H9 (cell line): ENCODE data around the gene TAF1C. TPM values are rescaled to one million over a fixed set of nuclear protein-coding genes. Genes with fewer than 3 reads are reported as not detected.

Source experiments
- DNase-seq: peaks from one replicate; pipeline ENCODE4 v3.0.0-alpha.2; 2017
- H2AFZ ChIP-seq: one replicate; pipeline ENCODE4 v1.6.1; 2013; ENCODE audit warnings: mild to moderate bottlenecking, low read length, control low read depth, moderate library complexity
- H2AK5ac ChIP-seq: 2 replicates; pipeline ENCODE4 v1.6.1; 2013; ENCODE audit warnings: low read length, control low read depth, mixed read lengths; ENCODE audit not compliant: insufficient read length
- H2BK120ac ChIP-seq: one replicate; pipeline ENCODE4 v1.6.1; 2013; ENCODE audit warnings: low read depth, mild to moderate bottlenecking, low read length, control low read depth, inconsistent platforms; ENCODE audit not compliant: poor library complexity, severe bottlenecking
- H2BK12ac ChIP-seq: 2 replicates; pipeline ENCODE4 v1.6.1; 2013; ENCODE audit warnings: low read length, control low read depth, mixed read lengths, low read depth; ENCODE audit not compliant: insufficient read length
- H2BK15ac ChIP-seq: 2 replicates; pipeline ENCODE4 v1.6.1; 2013; ENCODE audit warnings: low read depth, low read length, control low read depth
- H2BK20ac ChIP-seq: one replicate; pipeline ENCODE4 v1.6.1; 2013; ENCODE audit warnings: low read depth, mild to moderate bottlenecking, low read length, control low read depth, inconsistent platforms; ENCODE audit not compliant: poor library complexity, severe bottlenecking
- H2BK5ac ChIP-seq: 2 replicates; pipeline ENCODE4 v1.6.1; 2013; ENCODE audit warnings: low read length, control low read depth, mixed read lengths; ENCODE audit not compliant: insufficient read length
- H3K14ac ChIP-seq: 2 replicates; pipeline ENCODE4 v1.6.1; 2013; ENCODE audit warnings: low read length, control low read depth; ENCODE audit not compliant: insufficient read depth
- H3K18ac ChIP-seq: 2 replicates; pipeline ENCODE4 v1.6.1; 2013; ENCODE audit warnings: low read depth, mild to moderate bottlenecking, mixed read lengths, low read length, control low read depth; ENCODE audit not compliant: insufficient read length
- H3K23ac ChIP-seq: 2 replicates; pipeline ENCODE4 v1.6.1; 2013; ENCODE audit warnings: low read length, control low read depth, mixed read lengths, low read depth; ENCODE audit not compliant: insufficient read length
- H3K23me2 ChIP-seq: 2 replicates; pipeline ENCODE4 v1.6.1; 2013; ENCODE audit warnings: low read depth, mild to moderate bottlenecking, mixed read lengths, low read length, control low read depth; ENCODE audit not compliant: insufficient read length, poor library complexity, severe bottlenecking
- H3K27ac ChIP-seq: 2 replicates; pipeline ENCODE4 v1.5.1; 2013; ENCODE audit warnings: low read length, control low read depth, mixed read lengths, low read depth; ENCODE audit not compliant: insufficient read length
- H3K27me3 ChIP-seq: 2 replicates; pipeline ENCODE4 v1.6.1; 2013; ENCODE audit warnings: low read length, control low read depth, inconsistent platforms; ENCODE audit not compliant: insufficient read depth
- H3K4ac ChIP-seq: 2 replicates; pipeline ENCODE4 v1.6.1; 2013; ENCODE audit warnings: low read depth, mild to moderate bottlenecking, control low read depth, inconsistent platforms, low read length, moderate library complexity
- H3K4me1 ChIP-seq: 2 replicates; pipeline ENCODE4 v1.6.1; 2013; ENCODE audit warnings: low read length, control low read depth, inconsistent platforms; ENCODE audit not compliant: insufficient read depth
- H3K4me2 ChIP-seq: 2 replicates; pipeline ENCODE4 v1.6.1; 2013; ENCODE audit warnings: low read length, control low read depth, mixed read lengths; ENCODE audit not compliant: insufficient read length, insufficient read depth
- H3K56ac ChIP-seq: 2 replicates; pipeline ENCODE4 v1.6.1; 2013; ENCODE audit warnings: low read depth, mild to moderate bottlenecking, mixed read lengths, low read length, control low read depth; ENCODE audit not compliant: insufficient read length
- H3K79me1 ChIP-seq: 2 replicates; pipeline ENCODE4 v1.6.1; 2013; ENCODE audit warnings: low read depth, mild to moderate bottlenecking, moderate library complexity, low read length, control low read depth, inconsistent platforms; ENCODE audit not compliant: insufficient read depth, poor library complexity, severe bottlenecking
- H3K79me2 ChIP-seq: 2 replicates; pipeline ENCODE4 v1.6.1; 2013; ENCODE audit warnings: low read length, control low read depth, inconsistent platforms; ENCODE audit not compliant: insufficient read depth
- H3K9ac ChIP-seq: 2 replicates; pipeline ENCODE4 v1.6.1; 2013; ENCODE audit warnings: low read length, control low read depth, mixed read lengths; ENCODE audit not compliant: insufficient read length; ENCODE audit errors: extremely low read depth
- H3K9me3 ChIP-seq: one replicate; pipeline ENCODE4 v1.6.1; 2013; ENCODE audit warnings: low read depth, low read length, inconsistent platforms; ENCODE audit not compliant: control insufficient read depth
- H3T11ph ChIP-seq: one replicate; pipeline ENCODE4 v1.6.1; 2013; ENCODE audit warnings: mild to moderate bottlenecking, low read length, control low read depth, inconsistent platforms
- H4K20me1 ChIP-seq: one replicate; pipeline ENCODE4 v1.6.1; 2013; ENCODE audit not compliant: control insufficient read depth, insufficient read length, insufficient read depth
- H4K5ac ChIP-seq: 2 replicates; pipeline ENCODE4 v1.6.1; 2013; ENCODE audit warnings: low read depth, mild to moderate bottlenecking, mixed read lengths, low read length, control low read depth; ENCODE audit not compliant: insufficient read length
- H4K8ac ChIP-seq: replicated peaks from 2 replicates; pipeline ENCODE4 v1.6.1; 2013; ENCODE audit warnings: low read length, control low read depth, mixed read lengths, low read depth; ENCODE audit not compliant: insufficient read length
- H4K91ac ChIP-seq: 2 replicates; pipeline ENCODE4 v1.6.1; 2013; ENCODE audit warnings: low read depth, mild to moderate bottlenecking, moderate library complexity, mixed read lengths, low read length, control low read depth; ENCODE audit not compliant: insufficient read length
- H3K27ac Mint-ChIP-seq, 3 experiments: 2 replicates in 2 of 3; 3 replicates in 1 of 3; pipeline ENCODE4 v1.8.0; 2020 to 2021; ENCODE audit warnings: mixed read lengths in 3 of 3, mild to moderate bottlenecking in 1 of 3, moderate library complexity in 1 of 3
- H3K27me3 Mint-ChIP-seq: 2 replicates; pipeline ENCODE4 v1.8.0; 2021; ENCODE audit warnings: low read depth, mild to moderate bottlenecking, moderate library complexity, mixed read lengths
- H3K36me3 Mint-ChIP-seq, 3 experiments: 2 replicates in 2 of 3; 3 replicates in 1 of 3; pipeline ENCODE4 v1.8.0; 2020 to 2021; ENCODE audit warnings: low read depth in 3 of 3, mixed read lengths in 3 of 3; ENCODE audit not compliant: insufficient read depth in 1 of 3
- H3K4me1 Mint-ChIP-seq, 2 experiments: 2 replicates each; pipeline ENCODE4 v1.8.0; 2020; ENCODE audit warnings: mixed read lengths in 2 of 2
- H3K4me3 Mint-ChIP-seq, 2 experiments: 2 replicates in 1 of 2; 3 replicates in 1 of 2; pipeline ENCODE4 v1.8.0; 2020 to 2021; ENCODE audit warnings: mild to moderate bottlenecking in 2 of 2, mixed read lengths in 2 of 2, moderate library complexity in 1 of 2
- H3K9me3 Mint-ChIP-seq, 2 experiments: 2 replicates in 1 of 2; 3 replicates in 1 of 2; pipeline ENCODE4 v1.8.0; 2020; ENCODE audit warnings: mild to moderate bottlenecking in 2 of 2, mixed read lengths in 2 of 2, moderate library complexity in 1 of 2
- CTCF ChIP-seq: fragments of 200-600 bp; sonication (generic); conservative IDR thresholded peaks from 3 replicates; pipeline ENCODE4 v1.8.0; 2021; ENCODE audit warnings: antibody characterized with exemption, mild to moderate bottlenecking
- WGBS: extraction: QIAGEN DNeasy Blood & Tissue Kit; methylation state at CpG from one replicate; pipeline ENCODE4 v1.1.7; 2013; ENCODE audit warnings: missing lambda C conversion rate, low lambda C conversion rate, mixed read lengths; ENCODE audit not compliant: insufficient read length; ENCODE audit errors: extremely low coverage; 5-methylcytosine and 5-hydroxymethylcytosine counted together
- total RNA-seq: library from RNA; stranded (reverse); gene quantifications from 2 replicates; pipeline ENCODE4 v1.2.1, GENCODE V29; 2021

TAF1C gene
- total RNA-seq, 1 experiment from 2014 or later = 78.6 TPM

- no peak overlapping the region for H4K8ac ChIP-seq
- H2BK120ac ChIP-seq = no peak overlapping the region
- no peak overlapping the region for H3K23ac ChIP-seq
- peak; percentile 60; the same call in 2 of the 3 replicates for TF ChIP-seq CTCF
- H3K4ac ChIP-seq = no peak overlapping the region
- H2BK5ac ChIP-seq = no peak overlapping the region
- no peaks in the 10 kb centered on the region for H3K9me3 ChIP-seq
- H3K4me1 ChIP-seq = peaks cover 7% of the 10 kb centered on the region; the same call in 1 of the 2 replicates
- no peak overlapping the region for H3K4me2 ChIP-seq
- H2BK20ac ChIP-seq = no peak overlapping the region
- DNase-seq = no peak
- H3K4me1 Mint-ChIP-seq = peaks cover 45 to 52% of the 10 kb centered on the region in 2 experiments
- no peaks in the 10 kb centered on the region for H3K27me3 ChIP-seq
- peak overlapping the region in 1 of 2 experiments; percentile 33; a peak in 1 of 5 replicates for H3K4me3 Mint-ChIP-seq
- peaks cover 8% of the 10 kb centered on the region; the same call in 1 of the 2 replicates for H3K79me2 ChIP-seq
- no peak overlapping the region for H3K27ac ChIP-seq
- H3K27me3 Mint-ChIP-seq = peaks cover 10% of the 10 kb centered on the region
- H3K14ac ChIP-seq = no peak overlapping the region
- no peak overlapping the region for H4K5ac ChIP-seq
- no peak overlapping the region for H3K56ac ChIP-seq
- no peak overlapping the region for H3K9ac ChIP-seq
- H3K79me1 ChIP-seq = peaks cover 7% of the 10 kb centered on the region
- no peak overlapping the region for H2AK5ac ChIP-seq
- no peak overlapping the region for H4K91ac ChIP-seq
- H3K36me3 Mint-ChIP-seq = peaks cover 4 to 18% (median 6%) of the 10 kb centered on the region in 3 experiments; a peak in 6 of 7 replicates
- peaks cover 9% of the 10 kb centered on the region for H3K23me2 ChIP-seq
- WGBS = no CpG with 5 or more reads among the region's 13 CpGs
- H2BK15ac ChIP-seq = no peak overlapping the region
- no peak overlapping the region for H2AFZ ChIP-seq
- peaks cover 0 to 9% of the 10 kb centered on the region in 2 experiments; a peak in 1 of 5 replicates for H3K9me3 Mint-ChIP-seq
- H3K27ac Mint-ChIP-seq = peak overlapping the region in 2 of 3 experiments; percentile 76 to 86; a peak in 2 of 7 replicates
- H4K20me1 ChIP-seq = no peaks in the 10 kb centered on the region
- H3T11ph ChIP-seq = no peak overlapping the region
- H3K18ac ChIP-seq = no peak overlapping the region
- H2BK12ac ChIP-seq = no peak overlapping the region
Measured at GRCh38 chr16:84141143-84141670, 45.6 kb downstream of the TAF1C start.
